Choroid plexus epithelial cell (primary cell): ENCODE results near the gene CYP4V2.
A peak's percentile ranks its signal among the peaks of the same experiment; 100 is the strongest.

Experiments
- DNase-seq: peaks from one replicate; pipeline ENCODE4 v3.0.0-alpha.2; 2010; ENCODE audit warnings: low read depth
- H3K4me3 ChIP-seq: 2 replicates; pipeline ENCODE4 v1.5.1; 2011; ENCODE audit warnings: low read depth, mild to moderate bottlenecking, control low read depth, low read length, moderate library complexity
- CTCF ChIP-seq: conservative IDR thresholded peaks from 2 replicates; pipeline ENCODE4 v1.5.1; 2011; ENCODE audit warnings: low read depth, mild to moderate bottlenecking, control low read depth, inconsistent platforms, low read length, moderate library complexity

Gene CYP4V2

GRCh38 chr4:186204686-186205085 lies 13.3 kb downstream of the CYP4V2 start:
- no peak for DNase-seq
- no peak for TF ChIP-seq CTCF
- peak overlapping the region; percentile 55 for H3K4me3 ChIP-seq

- no peak for DNase-seq
- H3K4me3 ChIP-seq, result no peak overlapping the region
Measured at GRCh38 chr4:186205156-186205555, 13.8 kb downstream of the CYP4V2 start.

GRCh38 chr4:186216465-186217024 lies 25.2 kb downstream of the CYP4V2 start:
- H3K4me3 ChIP-seq, result no peak overlapping the region
- no peak for TF ChIP-seq CTCF
- DNase-seq, result peak; percentile 27

More at GRCh38 chr4:186205156-186205555, 13.8 kb downstream of the CYP4V2 start:
- no peak for TF ChIP-seq CTCF

- TF ChIP-seq CTCF, result no peak
Measured at GRCh38 chr4:186217733-186218293, 26.4 kb downstream of the CYP4V2 start.

GRCh38 chr4:186221624-186222023 lies 30.3 kb downstream of the CYP4V2 start:
- no peak for DNase-seq
- no peak overlapping the region for H3K4me3 ChIP-seq
- no peak for TF ChIP-seq CTCF

More at GRCh38 chr4:186217733-186218293, 26.4 kb downstream of the CYP4V2 start:
- H3K4me3 ChIP-seq, result no peak overlapping the region
- DNase-seq, result no peak

- H3K4me3 ChIP-seq, result no peak overlapping the region
- DNase-seq, result no peak
- TF ChIP-seq CTCF, result no peak
Measured at GRCh38 chr4:186225848-186226247, 34.5 kb downstream of the CYP4V2 start.
